NOMO-1 treated with dmso at 0.1 percent for 144 hours (cell line): ENCODE results near the gene SFXN5.

Experiments
- DNase-seq: peaks from one replicate; lab custom pipeline; 2025; ENCODE audit not compliant: unreplicated experiment; lab: John Stamatoyannopoulos, UW

Gene SFXN5

DNA sequence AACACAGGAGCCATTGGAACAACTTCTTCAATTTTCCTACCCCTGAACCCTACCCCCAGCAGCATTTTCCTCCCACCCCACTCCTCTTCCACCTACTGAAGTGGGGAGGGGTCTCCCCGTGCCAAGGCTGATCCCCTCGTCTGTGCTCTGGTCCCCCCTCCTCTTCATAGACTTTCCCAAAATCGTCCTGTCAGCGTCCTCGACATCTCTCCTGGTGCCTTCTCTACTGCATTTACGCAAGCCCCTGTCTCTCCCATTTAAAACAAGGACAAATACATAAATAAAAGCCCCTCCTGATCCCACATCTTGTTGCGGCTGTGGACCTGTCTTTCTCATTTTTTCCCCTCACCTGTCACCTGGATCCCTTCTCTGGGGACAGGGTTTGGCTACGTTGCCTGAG is 112.0 kb downstream of the SFXN5 start:
- DNase-seq = no peak

DNA sequence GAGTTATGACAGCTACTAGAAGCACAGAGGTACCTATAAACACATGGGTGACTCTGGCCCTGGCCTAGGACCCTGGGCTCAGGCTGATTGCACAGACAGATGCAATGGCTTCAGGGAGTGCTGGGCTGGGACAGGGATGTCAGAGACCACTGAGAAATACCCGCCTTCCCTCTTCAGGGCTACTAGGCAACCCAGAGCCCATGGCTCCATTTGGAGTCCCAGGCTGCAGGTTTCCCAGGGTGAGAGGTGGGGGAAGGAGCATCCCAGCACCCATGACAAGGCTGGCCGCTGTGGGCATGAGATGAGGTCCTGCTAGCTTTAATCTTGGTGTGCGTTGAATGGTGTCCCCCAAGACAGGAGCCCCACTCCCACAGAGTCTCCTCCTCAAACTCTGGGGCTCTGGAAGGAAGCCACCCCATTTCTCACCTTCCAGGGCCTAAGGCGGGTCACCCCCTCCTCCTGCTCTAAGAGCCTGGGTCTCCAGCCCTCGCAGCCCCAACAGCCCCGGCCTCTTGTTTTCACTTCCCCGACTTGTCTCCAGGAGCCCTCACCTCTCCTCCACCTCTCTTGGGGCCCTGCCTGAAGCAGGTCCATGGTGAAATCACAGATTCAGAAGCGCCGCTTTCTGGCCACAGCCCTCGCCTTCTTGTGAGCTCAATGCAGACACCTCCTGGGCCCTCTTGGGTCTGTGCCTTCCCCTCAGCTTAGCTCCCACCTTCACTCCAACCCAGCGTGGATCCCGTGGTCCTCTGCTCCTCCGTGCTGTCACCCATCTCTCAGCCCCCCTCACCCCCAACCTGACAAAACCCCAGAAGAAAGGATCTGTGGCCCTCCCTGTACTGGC is 112.7 kb downstream of the SFXN5 start:
- no peak for DNase-seq

DNA sequence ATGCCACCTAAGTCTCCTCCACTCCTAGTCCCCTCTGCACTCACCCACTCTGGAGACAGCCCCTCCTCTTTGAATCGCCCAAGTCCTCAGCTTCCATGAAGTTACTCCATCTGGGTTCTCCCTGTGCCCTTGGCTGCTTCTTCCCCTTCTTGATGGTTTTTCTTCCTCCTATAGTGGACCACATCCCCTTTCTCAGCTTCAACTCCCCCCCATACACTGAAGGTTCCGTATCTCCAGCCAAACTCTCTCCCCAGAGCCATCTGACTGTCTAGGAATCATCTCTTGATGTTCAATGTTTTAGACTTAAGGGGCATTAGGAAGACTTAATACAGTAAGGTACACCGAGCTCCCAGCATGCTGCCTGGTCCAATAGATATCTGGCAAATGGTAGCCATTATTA is 114.6 kb downstream of the SFXN5 start:
- peak; percentile 28 for DNase-seq

DNA sequence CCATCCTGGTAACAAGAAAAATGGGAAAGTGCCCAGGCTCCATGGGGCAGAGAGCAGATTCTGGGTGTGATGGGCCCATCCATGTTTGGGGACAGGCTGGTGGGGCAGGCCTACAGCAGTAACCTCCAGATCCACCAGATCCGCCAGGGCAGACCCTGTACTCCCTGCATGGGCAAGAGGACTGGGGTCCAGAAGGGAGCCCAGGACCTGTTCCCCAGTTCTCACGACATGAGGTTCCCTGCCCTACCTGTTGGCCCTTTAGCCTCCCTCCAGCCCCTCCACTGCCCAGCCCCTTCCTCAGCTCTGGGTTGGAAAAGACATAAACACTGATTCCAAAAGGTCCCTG is 115.5 kb downstream of the SFXN5 start:
- no peak for DNase-seq

DNA sequence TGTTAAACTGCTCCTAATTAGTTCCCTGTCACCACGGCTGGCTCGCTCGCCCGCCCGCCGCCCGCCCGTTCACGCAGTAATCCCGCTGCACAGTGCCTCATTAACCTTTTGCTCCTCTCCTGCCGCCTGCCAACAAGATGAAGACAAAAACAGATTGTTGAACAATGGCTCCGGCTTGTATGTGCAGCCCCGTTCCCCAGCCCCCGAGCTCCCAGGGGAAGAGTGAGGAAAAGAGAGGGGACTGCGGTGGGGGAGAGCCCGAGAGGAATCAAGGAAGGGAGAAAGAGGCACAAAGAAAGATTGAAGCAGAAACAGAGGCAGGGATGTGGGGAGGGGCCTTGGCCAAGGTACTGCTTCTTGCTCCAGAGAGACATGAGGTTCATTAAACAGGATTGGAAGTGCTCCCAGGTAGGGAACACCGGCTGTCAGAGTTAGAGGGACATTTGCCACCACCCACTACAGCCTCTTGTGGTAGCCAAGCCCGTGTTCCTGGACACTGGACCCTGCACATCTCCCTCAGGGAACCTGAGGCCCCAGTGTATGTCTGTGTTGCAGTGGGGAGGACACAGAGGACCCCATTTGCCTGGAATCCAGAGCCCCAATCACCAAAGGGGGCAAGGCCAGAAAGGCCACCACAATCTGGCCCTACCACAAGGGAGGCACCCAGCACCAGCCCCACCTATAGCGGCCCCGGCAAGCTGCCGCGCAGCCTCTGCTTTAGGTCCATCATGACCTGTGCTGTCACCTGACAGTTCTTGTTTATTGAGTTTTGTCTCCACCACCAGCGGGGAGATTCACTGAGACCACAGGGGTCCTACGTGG is 116.1 kb downstream of the SFXN5 start:
- no peak for DNase-seq

DNA sequence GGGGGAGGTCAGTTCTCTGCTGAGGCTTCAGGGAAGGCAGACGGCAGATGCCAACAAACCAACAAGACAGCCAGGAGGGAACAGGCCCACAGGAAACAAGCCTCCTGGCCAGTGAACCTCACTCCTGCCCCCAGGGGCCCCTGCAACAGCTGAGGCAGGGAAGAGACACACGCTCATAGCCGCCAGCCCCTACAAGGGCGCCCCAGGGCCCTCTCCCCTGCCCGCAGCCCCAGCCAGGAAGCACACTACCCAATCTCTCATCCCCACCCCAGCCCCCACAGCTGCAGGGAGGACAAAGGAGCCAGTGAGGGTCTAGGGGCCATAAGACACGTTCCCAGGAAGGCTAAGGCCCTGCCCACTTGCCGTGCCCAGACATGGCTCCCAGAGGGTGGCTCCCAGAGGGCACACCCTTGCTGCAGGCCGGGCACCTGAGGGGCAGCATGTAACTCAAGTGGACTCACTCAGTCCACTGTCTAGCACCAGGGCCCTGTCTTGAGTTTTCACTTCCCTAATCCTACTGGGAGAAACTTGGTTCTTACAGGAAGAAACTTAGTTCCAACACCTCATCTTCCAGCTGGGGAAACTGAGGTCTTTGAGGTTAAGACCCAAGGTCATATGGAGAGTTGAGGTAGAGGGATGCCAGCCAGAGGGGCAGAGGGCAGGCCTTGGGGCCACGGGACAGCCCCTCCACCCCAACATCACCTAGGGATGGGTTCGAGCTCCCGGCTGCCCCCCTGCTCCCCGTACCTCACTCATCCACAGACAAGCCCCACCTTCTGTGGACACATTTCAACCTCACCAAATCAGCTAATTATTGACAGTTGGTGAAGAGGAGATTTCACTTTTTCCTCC is 116.9 kb downstream of the SFXN5 start:
- no peak for DNase-seq

DNA sequence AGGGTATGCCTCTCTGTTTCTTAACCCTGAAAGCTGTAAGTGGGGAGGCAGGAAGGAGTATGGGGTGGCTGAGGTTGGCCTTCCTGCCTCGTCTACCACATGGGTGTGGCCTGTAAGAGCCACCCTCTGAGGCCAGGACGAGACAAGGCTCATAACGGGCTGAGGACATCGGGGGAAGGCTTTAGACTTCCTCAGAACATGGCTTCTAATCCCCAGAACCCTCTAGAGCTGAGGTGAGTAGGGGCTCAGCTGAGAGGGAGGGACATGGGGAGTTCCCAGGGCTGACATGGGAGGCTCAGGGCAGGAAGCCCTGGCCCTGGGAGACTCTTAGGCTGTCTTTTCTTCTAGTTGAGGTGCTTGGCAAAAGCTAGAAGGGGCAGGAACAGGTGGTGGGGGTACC is 117.5 kb downstream of the SFXN5 start:
- DNase-seq = no peak

DNA sequence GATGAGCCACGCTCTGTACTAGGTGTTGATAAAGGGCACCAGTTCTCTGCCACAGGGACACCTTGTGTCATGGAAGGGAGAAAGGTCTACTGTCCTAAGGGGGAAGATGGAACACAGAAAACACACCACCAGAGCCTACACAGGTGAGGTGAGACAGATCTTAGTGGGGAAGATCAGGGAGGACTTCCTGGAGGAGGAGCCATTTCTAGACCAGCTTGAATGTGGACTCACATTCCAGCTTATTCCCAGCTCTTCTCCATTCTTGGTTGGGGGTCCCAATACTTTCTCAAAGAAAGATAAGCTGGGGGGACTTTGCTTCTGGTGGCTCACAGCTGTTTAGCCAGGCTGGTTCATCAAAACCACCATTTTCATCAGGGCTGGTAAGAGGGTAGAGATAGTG is 118.0 kb downstream of the SFXN5 start:
- no peak for DNase-seq

DNA sequence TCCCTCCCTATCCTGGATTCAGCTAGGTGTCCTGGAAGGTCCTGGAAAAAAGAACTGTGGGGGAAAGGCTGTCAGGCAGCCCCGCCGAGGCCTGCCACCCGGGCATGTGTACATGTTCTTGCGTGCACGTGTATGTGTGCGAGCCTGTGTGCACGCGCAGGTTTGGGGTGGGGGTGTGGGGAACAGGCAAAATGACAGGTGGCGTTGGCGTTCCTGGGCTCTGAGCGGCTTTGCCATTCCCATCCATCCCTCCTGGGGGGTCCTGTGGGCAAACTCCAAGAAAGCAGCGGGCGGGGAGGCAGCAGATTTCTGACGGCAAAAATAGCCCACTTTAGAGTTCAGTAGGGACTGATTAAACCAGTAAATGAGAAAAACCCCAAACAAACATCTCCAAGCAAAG is 118.6 kb downstream of the SFXN5 start:
- DNase-seq = no peak

DNA sequence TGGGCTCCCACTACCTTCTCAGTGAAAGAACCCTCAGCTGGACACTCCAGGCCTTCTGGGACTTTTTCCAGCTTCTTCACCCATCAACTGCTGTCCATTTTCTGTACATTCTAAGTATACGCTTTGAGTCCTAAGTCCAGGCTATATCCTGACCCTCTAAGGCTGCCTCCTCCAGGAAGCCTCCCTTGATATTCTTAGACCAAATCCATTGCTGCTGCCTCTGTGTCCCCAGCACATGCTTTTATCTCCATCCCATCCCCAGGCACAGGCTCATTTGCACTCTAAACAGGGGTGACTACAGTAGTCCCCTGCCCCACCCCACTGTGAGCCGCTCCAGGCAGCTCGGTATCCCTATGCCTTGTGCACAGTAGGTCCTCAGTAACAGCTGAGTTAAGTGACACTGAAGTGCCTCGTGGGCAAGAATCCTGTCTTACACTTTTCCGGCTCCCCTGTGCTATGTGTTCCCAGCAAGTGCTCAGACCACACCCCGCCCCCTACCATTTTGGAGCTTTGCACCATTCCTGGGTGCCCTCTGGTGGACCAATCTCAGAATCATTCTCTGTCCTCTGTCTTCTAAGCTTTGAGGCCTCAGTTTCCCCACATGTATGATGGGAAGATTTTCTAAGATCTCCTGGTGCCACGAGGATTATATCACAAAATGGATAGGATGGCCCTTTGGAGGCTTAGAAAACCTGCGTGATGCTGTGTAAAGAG is 119.2 kb downstream of the SFXN5 start:
- no peak for DNase-seq

DNA sequence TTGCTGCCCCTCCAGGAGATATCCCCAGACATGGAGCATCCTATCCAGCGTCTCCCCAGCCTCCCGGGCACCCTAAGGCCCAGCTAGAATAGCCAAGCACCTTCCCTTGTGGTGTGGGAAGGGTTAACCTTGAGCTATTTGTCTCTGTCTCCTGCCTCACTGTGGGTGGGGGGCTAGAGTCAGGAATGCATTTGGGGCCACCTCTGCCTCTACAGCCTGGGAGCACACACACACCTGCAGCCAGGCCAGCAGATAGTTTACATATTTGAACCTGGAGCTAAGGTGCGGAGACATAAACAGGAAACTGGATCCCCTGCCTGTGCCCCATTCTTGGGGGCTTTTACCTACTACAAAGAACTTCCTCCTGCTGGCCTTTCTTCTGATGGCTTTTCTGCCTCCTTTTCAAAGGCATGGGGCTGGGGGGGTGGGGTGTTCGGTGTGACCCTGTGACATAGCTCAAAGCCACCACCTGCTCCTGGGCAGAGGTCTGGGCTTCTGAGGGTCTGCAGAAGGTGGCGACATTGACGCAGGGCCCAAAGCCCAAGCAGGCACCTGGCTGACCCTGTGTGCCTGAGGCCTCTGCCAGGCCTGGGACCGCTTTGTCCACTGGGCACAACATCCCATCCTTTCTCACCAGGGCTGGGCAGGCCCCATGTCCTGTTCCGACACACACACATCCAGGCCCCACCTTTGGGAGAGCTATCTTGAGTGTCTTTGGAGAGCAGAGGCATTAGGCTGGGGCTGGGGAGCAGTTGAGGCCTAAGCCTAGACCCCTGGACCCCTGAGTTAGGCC is 120.0 kb downstream of the SFXN5 start:
- no peak for DNase-seq

DNA sequence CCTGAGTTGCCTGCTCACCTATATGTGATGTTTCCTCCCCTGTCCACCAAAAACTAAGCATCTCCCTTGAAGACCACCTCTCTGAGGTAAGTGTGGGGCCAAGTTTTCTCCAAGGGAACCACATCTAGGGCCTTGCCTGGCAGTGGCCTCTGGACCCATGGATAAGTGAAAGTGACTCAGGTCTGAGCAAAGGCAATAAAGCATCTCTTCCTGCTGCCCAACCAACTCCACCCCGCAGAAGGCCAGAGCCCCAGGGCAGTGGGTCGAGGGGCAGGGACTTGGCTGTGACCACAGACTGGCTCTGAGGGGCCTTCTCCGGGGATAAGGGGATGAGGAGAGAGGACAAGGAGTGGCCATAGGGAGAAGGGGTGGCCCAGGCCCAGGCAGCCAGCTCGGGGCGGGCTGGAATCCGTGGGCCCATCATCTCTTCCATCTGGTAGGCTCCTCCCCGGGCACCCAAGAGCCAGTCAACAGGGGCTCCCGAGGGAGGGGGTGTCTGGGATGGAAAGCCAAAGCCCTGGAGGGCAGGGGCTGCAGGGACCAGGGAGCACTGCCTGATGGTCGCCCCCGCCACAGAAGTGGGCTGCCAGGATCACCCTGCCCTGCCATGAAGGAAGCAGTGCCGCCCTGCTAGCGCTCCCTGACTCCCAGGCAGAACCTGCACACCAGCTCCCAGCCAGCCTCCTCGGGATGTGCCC is 120.8 kb downstream of the SFXN5 start:
- DNase-seq = no peak

DNA sequence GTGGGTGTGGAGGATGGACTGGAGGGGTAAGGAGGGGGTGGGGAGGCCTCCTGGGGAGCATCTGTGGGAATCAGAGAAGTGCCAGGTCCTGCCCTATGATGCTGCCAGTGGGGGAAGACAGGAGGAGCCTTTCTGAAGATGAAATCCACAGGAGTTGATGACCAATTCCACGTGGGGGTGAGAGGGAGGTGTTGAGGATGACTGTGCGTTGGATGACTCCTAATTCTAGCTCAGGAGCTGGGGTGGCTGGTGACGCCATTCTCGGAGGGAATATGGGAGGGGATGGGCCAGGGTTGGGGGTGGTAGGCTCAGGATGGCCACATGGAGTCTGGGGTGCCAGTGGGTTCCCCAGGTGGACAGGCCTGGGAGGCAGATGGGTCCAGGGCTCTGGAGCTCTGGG is 121.9 kb downstream of the SFXN5 start:
- DNase-seq = no peak

DNA sequence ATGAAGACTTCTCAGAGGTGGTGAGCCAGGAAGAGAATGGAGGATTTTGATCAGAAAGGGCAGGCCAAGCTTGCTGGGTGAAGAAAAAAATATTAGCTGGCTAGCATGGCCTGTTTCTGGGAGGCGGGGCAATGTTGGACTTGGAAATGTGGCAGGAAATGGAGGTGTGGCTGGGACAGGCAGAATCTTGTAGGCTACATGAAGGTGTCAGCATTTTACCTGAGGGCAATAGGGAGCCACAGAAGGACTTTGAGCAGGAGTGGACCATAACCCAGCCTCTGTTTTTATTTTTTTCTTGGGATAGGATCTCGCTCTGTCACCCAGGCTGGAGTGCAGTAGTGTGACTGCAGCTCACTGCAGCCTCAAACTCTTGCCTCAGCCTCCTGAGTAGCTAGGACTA is 122.5 kb downstream of the SFXN5 start:
- DNase-seq = no peak

DNA sequence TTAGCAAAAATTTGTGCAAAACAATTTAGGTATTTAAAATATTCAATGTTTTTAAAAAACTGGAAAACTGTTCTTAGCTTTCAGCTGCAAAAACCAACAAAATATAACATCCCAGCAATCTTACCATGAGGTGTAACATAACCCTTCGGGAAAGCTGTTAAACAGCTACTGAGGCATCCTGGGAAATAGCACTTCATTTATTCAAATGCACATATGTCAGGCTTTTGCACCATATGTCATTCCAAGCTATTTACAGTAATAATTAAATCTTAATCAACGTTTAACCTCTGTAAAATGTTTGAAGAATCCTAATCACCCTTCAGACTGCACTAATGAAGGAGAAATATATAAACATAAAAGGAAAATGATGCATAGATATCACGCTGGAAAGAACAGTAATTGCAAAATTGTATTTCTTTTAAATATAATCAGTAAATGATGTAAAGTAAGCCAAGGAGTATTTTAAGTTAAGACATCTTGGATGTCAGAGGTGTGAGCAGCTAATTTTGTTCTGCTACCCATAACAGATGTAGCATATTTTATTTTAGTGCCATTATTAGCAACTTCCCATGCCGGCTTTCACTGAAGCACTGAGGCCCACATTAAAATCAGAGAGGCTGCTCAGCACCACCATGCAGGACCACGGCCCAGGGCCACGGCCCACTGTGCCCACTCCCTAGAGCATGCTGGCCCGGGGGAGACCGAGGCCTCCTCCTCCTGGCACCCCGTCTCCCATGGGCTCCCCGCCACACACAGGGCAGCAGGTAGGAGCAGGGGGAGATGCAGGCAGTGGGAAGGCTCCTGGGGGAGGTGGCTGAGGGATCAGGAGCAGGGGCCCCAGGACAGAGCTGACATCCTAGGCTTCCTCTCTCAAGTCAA is 123.3 kb downstream of the SFXN5 start:
- DNase-seq = no peak

DNA sequence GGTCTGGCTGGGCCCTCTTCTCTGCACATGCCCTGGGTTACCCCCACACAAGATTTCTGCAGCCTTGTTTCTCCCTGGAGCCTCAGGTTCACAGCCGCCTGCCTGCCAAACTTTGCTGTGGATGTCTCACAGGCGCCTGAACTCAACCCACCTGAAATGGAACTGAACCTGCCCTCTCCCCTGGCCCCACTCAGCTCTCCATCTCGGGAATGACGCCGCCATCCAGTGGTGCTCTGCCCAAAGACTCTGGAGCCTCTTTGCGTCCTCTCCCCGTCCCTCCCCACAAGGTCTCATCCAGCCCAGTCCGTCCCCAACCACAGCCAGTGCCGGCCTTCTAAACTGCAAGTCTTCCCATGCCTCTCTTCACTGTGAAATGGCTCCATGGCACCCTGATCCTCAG is 125.0 kb downstream of the SFXN5 start:
- DNase-seq = no peak

DNA sequence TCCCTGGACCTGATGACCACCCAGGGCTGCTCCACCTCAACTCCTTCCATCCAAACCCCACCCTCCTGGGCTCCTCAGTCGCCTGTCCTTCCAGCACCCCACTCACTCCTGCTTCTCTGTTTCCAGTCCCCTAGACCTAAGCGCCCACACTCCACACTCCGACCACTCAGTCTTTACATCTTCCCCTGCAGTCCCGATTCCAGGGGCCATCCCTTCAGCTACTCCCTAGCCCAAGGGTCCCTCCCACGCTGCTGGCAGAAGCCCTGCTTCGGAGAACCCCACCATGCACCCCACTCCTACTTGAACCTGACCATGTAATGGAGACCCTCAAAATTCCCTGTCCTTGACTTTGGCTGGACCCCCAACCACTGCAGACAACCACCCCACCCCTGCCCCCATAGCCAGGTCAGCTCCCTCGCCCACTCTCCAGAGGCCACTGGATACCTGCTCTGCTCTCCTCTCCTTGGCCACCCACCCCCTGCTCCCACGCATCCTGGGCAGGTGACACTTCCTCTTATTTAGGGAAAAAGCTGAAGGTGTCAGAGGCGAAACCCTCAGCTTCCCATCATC is 126.0 kb downstream of the SFXN5 start:
- DNase-seq = no peak

DNA sequence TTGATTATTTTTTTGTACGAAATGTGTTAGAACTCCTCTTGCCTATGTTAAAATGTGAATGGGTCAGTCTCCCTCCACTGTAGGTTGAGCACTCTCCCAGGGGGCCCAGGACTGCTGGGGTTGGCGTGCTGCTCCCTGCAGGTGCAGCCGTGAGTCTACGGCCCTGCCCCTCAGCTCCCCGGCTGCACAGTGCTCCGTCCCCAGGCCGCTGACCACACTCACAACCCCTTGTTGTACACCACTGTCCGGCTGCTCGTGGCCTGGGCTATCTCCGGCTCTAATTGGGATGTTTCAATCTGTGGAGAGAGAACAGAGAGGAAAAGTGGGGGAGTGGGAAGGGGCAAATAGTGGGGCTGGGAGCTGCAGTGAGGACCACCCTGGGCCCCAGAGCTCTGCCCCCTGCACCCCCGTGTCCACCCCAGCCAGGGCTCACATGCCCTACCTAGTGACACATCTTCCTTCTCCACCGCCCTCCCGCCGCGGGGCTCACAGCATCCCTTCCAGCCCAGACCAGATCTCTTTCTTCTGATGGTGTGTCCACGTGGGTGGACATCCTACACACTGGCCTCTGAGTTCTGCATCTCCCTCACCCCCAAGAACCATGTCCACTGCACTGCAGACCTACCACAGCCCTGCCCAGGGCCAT is 126.6 kb downstream of the SFXN5 start:
- DNase-seq = no peak
